Lower leg skin (tissue), 4 donors: Measurements from ENCODE around the gene ZNF732. TPM values are rescaled to one million over a fixed set of nuclear protein-coding genes. Genes with fewer than 3 reads are reported as not detected.

ENCODE experiments used
- DNase-seq, 2 donors: peaks; one replicate each; pipeline ENCODE4 v3.0.0-alpha.2; 2019; ENCODE audit warnings: low spot score in 2 of 2
- H3K4me3 ChIP-seq: fragments of 200-600 bp; sonication (generic); 2 replicates; pipeline ENCODE4 v1.5.1; 2017; ENCODE audit warnings: mild to moderate bottlenecking, low read depth; ENCODE audit not compliant: poor library complexity, severe bottlenecking
- CTCF ChIP-seq, 3 donors: fragments of 450-650 bp; IDR thresholded peaks; one replicate each; pipeline ENCODE4 v1.5.1; 2016; ENCODE audit warnings: antibody characterized with exemption in 3 of 3, mild to moderate bottlenecking in 3 of 3, moderate library complexity in 2 of 3
- WGBS, 2 donors: methylation state at CpG; one replicate each; pipeline ENCODE4 v1.1.5; 2018; 5-methylcytosine and 5-hydroxymethylcytosine counted together
- intact Hi-C: fragments of 100-400 bp; cut with DNase I; formaldehyde crosslinking; loops from one replicate; pipeline ENCODE4 v1.15.0; 2023; ENCODE audit warnings: low total_unique reads
- microRNA counts, 2 donors: library from miRNA; unstranded; fragments of <30 nt; microRNA quantifications; one replicate each; lab custom pipeline; 2016
- microRNA-seq, 2 donors: library from miRNA; unstranded; fragments of <30 nt; microRNA quantifications; one replicate each; pipeline ENCODE4, GENCODE V29; 2016; ENCODE audit warnings: borderline replicate concordance in 2 of 2, borderline number of aligned reads in 1 of 2
- total RNA-seq, 4 donors: library from RNA; depleted of rRNA; stranded (reverse); fragments of >200 nt; gene quantifications; one replicate each; pipeline ENCODE4 v1.1.0, GENCODE V29; 2016

ZNF732 gene
- total RNA-seq, 4 donors from 2014 or later: 0.64 to 2.5 (median 1.8) TPM

DNA sequence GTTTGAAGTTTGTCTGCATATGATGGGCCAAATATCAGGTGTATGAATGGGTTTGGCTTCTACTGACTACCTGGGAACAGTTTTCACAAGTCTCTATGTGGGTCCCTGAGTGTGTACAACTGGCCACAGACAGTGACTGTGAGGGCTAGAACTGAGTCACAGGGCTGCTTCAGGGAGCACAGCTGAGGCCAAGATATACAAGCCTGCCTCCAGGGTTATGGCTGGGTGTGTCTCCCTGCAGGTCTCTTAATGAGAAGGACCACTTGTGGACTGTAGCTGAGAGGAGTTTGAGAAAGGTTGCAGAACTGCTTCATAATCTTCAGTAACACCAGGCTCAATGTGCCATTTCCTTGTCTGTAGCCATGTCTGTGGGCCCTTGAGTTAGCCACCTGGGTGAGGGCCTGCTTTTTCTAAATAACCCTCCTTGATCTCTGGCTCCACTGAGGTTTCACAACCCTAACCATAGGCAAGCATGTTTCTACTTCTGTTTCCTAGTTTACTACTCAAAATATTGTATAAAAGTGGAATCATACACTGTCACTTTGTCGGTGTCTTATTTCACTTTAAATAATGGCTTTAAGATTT, 81.3 kb downstream of the ZNF732 start:
- no peak overlapping the region for H3K4me3 ChIP-seq
- WGBS, 2 donors: 97% methylated on average over 1 of the region's 1 CpG
- intact Hi-C loops: no loop called here
- no peak for DNase-seq
- no peak for TF ChIP-seq CTCF (IDR thresholded peaks at IDR 0.05)

MicroRNA genes within 50 kb of the gene (microRNA counts, 767-probe panel; counts per million panel counts)
- 0 to 358 counts per million in 2 donors for microRNA hsa-miR-571 (lab: Ali Mortazavi, UCI)

Small RNAs within 50 kb of the gene (microRNA-seq; reads per million reads assigned to microRNA genes)
- gene MIR571: 0 reads per million in 2 donors

Other genes starting within 250 kb of the ZNF732 start
- gene ZNF718, start 181.0 kb downstream of the ZNF732 start, total RNA-seq: 1 to 10 TPM; 5.7 to 9.2 (median 7.5) TPM
- gene ZNF141, start 32.3 kb upstream of the ZNF732 start, total RNA-seq: 10 to 100 TPM in 2 of 4 donors, 1 to 10 TPM in 2; 4.7 to 13.8 (median 11.4) TPM
- 10 to 100 TPM; 29.0 to 48.5 (median 37.0) TPM for gene ZNF721, start 193.7 kb upstream of the ZNF732 start, total RNA-seq
- gene PIGG, start 193.7 kb upstream of the ZNF732 start, total RNA-seq: 10 to 100 TPM; 29.7 to 71.8 (median 34.8) TPM